Measurements from ENCODE around the gene DCLK3.

The DCLK3 gene

DNA sequence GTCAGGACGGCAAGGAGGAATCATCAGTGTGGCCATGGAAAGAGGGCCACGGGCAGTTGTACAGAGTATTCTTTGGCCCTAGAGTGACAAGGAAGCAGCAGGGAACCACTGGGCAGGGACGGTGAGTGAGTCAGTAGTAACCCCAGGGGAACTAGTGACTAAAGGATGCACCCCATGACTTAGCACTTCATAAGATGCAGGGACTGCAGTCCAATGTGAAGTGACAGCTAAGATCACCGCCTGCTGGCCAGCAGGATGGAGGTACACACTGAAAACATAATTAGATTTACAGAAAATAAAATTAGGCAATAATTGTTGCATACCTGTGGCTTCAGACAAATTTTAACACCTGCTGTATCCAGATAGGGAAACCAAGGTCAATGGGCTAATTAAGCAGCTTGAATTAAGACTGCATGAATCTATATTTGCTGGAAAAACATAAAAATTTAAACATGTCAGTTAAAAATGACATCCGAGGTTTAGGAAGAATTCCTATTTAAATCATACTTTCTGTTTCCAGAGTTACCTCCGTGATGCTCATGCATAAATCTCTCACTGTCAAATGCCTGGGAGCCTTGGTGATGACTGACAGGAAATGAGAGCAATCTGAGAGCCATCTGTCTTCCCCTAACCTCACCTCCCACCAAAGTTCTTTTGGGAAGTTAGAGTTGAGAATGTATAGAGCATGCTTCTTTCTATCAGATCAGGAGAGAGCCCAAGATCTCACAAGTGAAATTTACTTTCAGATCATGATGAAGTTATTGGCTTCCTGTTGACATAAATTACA, 56.5 kb downstream of the DCLK3 start:
- DNase-seq: no peak

GRCh38 chr3:36705015-36705414, 59.3 kb downstream of the DCLK3 start:
- no peak for DNase-seq

DNA sequence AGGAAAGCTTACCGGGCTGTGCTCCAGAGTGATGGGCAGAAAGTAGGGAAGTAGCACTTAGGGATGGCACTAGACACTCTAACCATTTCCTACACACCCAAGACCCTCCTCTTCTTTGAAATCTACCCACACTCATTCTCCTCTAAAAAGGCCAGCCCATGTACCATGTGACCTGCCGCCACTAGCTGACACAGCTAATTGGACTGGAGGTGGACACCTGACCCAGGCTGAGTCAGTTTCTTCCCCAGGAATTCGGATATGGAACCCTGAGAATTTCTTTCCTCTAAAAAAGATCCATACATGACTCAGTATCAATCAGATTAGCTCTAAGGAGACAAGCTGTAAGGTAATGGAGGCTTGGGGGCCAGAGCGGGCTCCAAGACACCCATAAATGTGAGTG, 60.1 kb downstream of the DCLK3 start:
- no peak for DNase-seq

DNA sequence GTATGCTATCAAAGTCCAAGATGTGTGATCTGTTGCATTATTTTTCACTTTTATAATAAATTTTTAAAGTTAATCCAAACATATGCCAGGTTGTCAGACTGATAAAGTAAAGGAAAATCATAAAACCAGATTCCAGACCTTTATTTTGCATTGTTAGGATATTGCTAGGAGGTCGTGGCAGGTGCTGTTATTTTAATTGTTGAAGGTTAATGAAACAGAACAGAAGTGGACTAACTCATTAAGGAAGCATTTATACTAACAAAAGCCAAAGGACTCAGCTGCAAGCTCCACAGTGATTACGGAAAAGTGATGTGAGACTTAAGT, 63.1 kb downstream of the DCLK3 start:
- DNase-seq: no peak

- peak; percentile 56 for DNase-seq
These were observed 63.7 kb downstream of the DCLK3 start for GRCh38 chr3:36700537-36701248.

- DNase-seq: no peak
These were observed 66.0 kb downstream of the DCLK3 start for GRCh38 chr3:36698314-36698713.

DNA sequence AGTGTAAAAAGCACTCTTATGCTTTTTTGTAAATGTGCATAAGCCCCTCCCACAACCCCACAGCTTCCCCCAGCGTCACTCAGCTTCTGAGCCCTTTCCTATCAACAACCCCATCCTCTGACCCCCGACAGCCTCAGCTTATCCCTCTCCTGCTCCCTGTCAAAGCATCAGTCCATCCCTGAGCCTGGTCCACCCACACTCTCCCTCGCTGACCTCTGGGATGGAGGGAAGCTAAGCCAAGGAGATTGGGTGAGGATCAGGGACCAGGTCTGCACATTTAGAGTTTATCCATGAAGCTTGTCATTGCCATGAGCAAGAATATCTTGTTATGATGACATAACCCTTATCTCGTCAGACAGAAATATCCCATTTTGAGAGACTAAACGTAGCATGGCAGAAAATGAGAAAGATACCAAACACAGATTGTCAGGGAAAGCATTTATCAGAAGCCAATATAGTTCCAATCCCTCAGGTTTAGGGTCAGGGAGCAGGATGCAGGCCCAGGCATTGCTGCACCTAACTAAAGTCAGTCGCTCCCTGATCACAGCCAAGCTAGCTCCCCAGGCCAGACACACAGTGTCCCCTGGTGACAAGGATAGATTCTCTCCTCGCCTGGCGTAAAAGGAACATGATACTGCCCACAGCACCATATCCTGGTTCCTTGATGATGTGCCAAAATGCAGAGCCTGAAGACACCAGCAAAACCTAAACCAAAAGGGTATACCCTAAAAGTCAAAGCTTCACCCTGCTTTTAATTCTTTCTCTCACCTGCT, 66.9 kb downstream of the DCLK3 start:
- DNase-seq: no peak

DNA sequence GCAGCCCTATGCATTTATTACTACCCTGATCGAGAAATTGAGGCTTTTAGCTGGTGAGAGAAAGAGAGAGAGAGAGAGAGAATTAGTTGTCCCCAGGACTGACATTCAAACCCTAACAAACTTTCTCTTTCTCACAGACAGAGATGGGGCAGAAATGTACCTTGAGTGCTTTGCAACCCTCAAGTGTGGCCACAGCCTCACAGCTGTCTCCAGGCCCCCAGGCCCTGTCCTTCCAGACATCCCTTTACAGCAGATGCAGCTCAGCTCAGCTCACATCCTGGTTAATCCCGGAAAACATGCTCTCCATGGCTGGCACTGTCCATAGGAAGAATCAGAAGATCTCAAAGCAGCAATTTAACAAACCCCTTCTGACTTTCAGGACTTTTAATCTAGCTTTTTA, 67.6 kb downstream of the DCLK3 start:
- no peak for DNase-seq

DNA sequence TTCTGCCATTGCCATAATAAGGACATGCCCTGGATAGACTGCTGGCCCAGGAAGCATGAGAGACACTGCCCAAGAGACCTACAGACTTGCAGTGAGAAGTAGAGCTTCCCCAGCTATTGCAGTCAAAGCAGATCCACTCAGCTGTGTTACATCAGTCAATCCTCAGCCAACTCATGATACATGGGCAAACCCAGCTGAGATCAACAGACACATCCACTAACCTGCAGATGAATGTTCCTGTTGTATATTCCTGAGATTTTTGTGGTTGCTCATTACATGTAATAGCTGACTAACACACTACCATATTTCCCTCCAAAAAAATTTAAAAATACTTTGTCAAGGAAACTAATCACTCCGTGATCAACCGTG, 68.6 kb downstream of the DCLK3 start:
- no peak for DNase-seq

- DNase-seq: no peak
These were observed 69.1 kb downstream of the DCLK3 start for GRCh38 chr3:36695113-36695768.

- no peak for DNase-seq
These were observed 70.7 kb downstream of the DCLK3 start for GRCh38 chr3:36693670-36694069.

- DNase-seq: no peak
These were observed 74.8 kb downstream of the DCLK3 start for GRCh38 chr3:36689560-36689959.

DNA sequence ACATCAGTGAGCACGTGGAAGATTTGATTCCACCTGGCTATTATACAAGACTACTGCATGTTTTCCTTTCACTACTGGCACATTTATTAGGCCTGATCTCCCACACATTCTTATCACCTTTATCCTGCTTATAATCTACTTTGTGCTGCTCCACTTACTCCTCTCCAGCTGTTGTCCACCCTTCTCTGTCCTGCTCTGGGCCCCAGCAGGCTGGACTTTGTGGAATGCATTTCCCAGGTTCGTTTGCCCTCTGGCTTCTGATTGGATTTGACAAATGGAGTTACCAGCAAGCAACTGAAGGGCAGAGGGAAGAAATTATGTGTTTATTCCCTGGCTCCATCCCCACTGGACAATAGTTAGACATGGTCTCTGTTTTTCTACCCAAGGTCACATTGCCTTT, 75.5 kb downstream of the DCLK3 start:
- DNase-seq: no peak

DNA sequence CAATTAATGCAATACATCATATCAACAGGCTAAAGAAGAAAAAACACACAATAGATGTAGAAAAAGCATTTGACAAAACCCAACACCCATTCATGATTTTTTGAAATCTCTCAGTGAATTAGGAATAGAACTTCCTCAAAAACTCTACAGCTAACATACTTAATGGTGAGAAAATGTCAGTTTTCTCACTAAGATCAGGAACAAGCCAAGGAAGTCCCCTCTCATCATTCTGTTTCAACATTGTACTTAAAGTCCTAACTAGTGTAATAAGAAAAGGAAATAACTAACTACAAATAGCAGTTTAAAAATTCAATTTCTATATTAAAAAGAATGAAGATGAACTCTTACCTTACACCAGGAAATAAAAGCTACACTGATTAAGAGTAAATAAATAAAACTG, 77.8 kb downstream of the DCLK3 start:
- DNase-seq: no peak

DNA sequence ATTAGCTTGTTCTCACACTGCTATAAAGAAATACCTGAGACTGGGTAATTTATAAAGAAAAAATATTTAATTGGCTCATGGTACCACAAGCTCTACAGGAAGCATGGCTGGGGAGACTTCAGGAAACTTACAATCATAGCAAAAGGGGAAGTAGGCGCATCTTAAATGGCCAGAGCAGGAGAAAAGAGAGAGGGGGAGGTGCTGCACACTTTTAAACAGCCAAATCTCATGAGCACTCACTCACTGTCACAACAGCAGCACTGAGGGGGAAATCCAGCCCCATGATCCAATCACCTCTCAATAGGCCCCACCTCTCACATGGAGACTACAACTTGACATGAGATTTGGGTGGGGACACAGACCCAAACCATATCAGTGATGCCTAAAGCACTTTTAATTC, 82.5 kb downstream of the DCLK3 start:
- DNase-seq: no peak

GRCh38 chr3:36680952-36681351, 83.4 kb downstream of the DCLK3 start:
- no peak for DNase-seq

GRCh38 chr3:36679384-36680200, 84.8 kb downstream of the DCLK3 start:
- no peak for DNase-seq

DNA sequence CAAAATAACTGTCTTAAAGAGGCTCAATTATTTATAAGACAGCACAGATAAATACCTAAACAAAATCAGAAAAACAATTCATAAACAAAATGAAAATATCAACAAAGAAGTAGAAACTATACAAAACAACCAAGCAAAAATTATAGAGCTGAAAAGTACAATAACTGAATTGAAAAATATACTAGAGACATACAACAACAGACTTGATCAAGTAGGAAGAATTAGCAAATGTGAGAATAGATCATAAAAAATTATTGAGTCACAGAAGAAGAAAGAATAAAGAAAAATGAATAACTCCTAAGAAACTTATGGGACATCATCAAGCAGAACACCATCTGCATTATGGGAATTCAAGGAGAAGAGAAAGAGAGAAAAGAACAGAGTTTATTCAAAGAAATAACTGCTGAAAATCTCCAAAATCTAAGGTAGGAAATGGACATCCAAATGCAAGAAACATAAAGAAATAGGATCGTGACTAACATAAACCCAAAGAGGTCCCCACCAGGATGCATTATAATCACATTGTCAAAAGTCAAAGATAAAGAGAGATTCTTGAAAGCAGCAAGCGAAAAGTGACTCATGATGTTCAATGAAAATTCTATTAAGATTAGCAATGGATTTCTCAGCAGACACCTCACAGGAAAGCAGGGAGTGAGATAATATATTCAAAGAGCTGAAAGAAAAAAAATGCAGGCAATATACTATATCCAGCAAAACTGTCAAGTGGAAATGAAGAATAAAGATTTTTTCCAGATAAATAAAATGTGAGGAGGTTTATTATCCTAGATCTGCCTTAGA, 85.9 kb downstream of the DCLK3 start:
- no peak for DNase-seq

GRCh38 chr3:36677331-36678007, 86.9 kb downstream of the DCLK3 start:
- DNase-seq: no peak

DNA sequence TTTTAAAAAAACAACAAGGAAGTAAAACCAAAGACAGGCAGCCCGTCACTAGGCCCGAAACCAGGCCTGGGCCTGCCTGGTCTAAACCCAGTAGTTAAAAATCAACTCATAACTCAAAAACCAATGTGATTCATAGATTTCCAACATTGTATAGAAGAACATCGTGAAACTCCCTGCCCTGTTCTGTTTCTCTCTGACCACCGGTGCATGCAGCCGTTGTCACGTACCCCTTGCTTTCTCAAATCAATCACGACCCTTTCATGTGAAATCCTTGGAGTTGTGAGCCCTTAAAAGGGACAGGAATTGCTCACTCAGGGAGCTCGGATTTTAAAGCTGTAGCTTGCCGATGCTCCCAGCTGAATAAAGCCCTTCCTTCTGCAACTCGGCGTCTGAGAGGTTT, 89.5 kb downstream of the DCLK3 start:
- no peak for DNase-seq

DNA sequence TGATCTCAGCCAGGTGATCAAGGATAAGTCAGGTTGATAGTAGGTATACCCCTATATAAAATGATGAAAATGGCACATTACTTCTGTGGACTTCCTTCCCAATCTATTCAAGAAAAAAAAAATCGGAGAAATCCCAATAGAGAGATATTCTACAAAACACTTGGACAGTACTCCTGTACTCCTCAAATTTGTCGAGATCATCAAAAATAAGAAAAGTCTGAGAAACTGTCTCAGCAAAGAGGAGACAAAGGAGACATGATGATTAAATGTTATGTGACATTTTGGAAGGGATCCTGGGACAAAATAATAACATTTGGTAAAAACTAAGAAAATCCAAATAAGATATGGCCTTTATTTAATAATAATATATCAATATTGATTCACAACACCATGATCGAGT, 94.6 kb downstream of the DCLK3 start:
- DNase-seq: no peak

Data from stimulated activated CD8-positive, alpha-beta memory T cell treated with anti-CD3 and anti-CD28 coated beads, Interleukin-4, amount 100 ng/mL, for 48 hours (primary cell).